ENCODE results near the gene DLG2. TPM values are rescaled to one million over a fixed set of nuclear protein-coding genes. Genes with fewer than 3 reads are reported as not detected.

Gene DLG2
- total RNA-seq, 1 donor = 1.3 TPM

- H3K4me3 ChIP-seq (ENCODE audit: low read depth, low read length) = no peak overlapping the region
- TF ChIP-seq CTCF (IDR thresholded peaks at IDR 0.05; ENCODE audit: insufficient read depth, low read depth, low read length) = no peak
- no peak for DNase-seq (ENCODE audit: low read depth)
Measured at GRCh38 chr11:83464160-83464944, 2162.8 kb downstream of the DLG2 start.

- DNase-seq (ENCODE audit: low read depth) = no peak
- no peak for TF ChIP-seq CTCF (IDR thresholded peaks at IDR 0.05; ENCODE audit: insufficient read depth, low read depth, low read length)
Measured at GRCh38 chr11:83459798-83460197, 2167.3 kb downstream of the DLG2 start.

GRCh38 chr11:83456566-83456965, 2170.6 kb downstream of the DLG2 start:
- DNase-seq (ENCODE audit: low read depth) = no peak
- TF ChIP-seq CTCF (IDR thresholded peaks at IDR 0.05; ENCODE audit: insufficient read depth, low read depth, low read length) = no peak
- no peak overlapping the region for H3K4me3 ChIP-seq (ENCODE audit: low read depth, low read length)

More at GRCh38 chr11:83459798-83460197, 2167.3 kb downstream of the DLG2 start:
- no peak overlapping the region for H3K4me3 ChIP-seq (ENCODE audit: low read depth, low read length)

GRCh38 chr11:83456075-83456474, 2171.1 kb downstream of the DLG2 start:
- TF ChIP-seq CTCF (IDR thresholded peaks at IDR 0.05; ENCODE audit: insufficient read depth, low read depth, low read length) = no peak
- no peak for DNase-seq (ENCODE audit: low read depth)
- H3K4me3 ChIP-seq (ENCODE audit: low read depth, low read length) = no peak overlapping the region

GRCh38 chr11:83455356-83455755, 2171.8 kb downstream of the DLG2 start:
- no peak for DNase-seq (ENCODE audit: low read depth)

GRCh38 chr11:83454674-83455073, 2172.5 kb downstream of the DLG2 start:
- H3K4me3 ChIP-seq (ENCODE audit: low read depth, low read length) = no peak overlapping the region
- DNase-seq (ENCODE audit: low read depth) = no peak
- TF ChIP-seq CTCF (IDR thresholded peaks at IDR 0.05; ENCODE audit: insufficient read depth, low read depth, low read length) = no peak

More at GRCh38 chr11:83455356-83455755, 2171.8 kb downstream of the DLG2 start:
- no peak overlapping the region for H3K4me3 ChIP-seq (ENCODE audit: low read depth, low read length)
- TF ChIP-seq CTCF (IDR thresholded peaks at IDR 0.05; ENCODE audit: insufficient read depth, low read depth, low read length) = no peak
